H1 (cell line): ENCODE measurements around the gene ZBTB38. TPM values are rescaled to one million over a fixed set of nuclear protein-coding genes. Genes with fewer than 3 reads are reported as not detected.

ENCODE experiments used
- BRCA1 ChIP-seq: IDR thresholded peaks from 2 replicates; pipeline ENCODE4 v1.6.1; 2012; ENCODE audit warnings: low read depth, low read length, improper control_type of control experiment
- CREB1 ChIP-seq: IDR thresholded peaks from 2 replicates; pipeline ENCODE4 v1.6.1; 2012; ENCODE audit warnings: inconsistent platforms
- SRF ChIP-seq: IDR thresholded peaks from 2 replicates; pipeline ENCODE4 v1.6.1; 2011; ENCODE audit warnings: mild to moderate bottlenecking, low read depth, low read length, moderate library complexity
- TAF1 ChIP-seq: IDR thresholded peaks from 2 replicates; pipeline ENCODE4 v1.6.1; 2011; ENCODE audit warnings: mild to moderate bottlenecking, low read depth, low read length
- polyA plus RNA-seq, 7 experiments: library from polyadenylated mRNA; depleted of rRNA in 3 of 7; stranded (reverse) in 5 of 7; unstranded in 2 of 7; fragments of >200 nt in 5 of 7; fragments of 200-250 nt in 2 of 7; gene quantifications; 1 replicate in 5 of 7; 2 replicates in 1 of 7; 4 replicates in 1 of 7; pipeline versions ENCODE4 v1.2.1 to v1.2.3, GENCODE V29; 2011 to 2013; ENCODE audit warnings: missing spikeins in 2 of 7, mixed read lengths in 2 of 7
- total RNA-seq: library from RNA; stranded (reverse); fragmentation: NEBNext Ultra II Directional; extraction: Animal tissue kit (Norgen Biotek cat#: 25700); gene quantifications from 2 replicates; pipeline ENCODE4 v1.2.1, GENCODE V29; 2021
- TF ChIP-seq, protein P1 (sequence below): IDR thresholded peaks from 2 replicates; pipeline ENCODE4 v1.6.1; 2011; ENCODE audit warnings: low read length, improper control_type of control experiment
- TF ChIP-seq, protein P2 (sequence below): IDR thresholded peaks from 2 replicates; pipeline ENCODE4 v1.6.1; 2012; ENCODE audit warnings: inconsistent platforms

The ZBTB38 gene
- total and polyA plus RNA-seq, 2 of the 8 experiments (the other 6 are each of a cell fraction or from before 2014, with no cell fraction given), result 4.4 to 10.5 TPM

DNA sequence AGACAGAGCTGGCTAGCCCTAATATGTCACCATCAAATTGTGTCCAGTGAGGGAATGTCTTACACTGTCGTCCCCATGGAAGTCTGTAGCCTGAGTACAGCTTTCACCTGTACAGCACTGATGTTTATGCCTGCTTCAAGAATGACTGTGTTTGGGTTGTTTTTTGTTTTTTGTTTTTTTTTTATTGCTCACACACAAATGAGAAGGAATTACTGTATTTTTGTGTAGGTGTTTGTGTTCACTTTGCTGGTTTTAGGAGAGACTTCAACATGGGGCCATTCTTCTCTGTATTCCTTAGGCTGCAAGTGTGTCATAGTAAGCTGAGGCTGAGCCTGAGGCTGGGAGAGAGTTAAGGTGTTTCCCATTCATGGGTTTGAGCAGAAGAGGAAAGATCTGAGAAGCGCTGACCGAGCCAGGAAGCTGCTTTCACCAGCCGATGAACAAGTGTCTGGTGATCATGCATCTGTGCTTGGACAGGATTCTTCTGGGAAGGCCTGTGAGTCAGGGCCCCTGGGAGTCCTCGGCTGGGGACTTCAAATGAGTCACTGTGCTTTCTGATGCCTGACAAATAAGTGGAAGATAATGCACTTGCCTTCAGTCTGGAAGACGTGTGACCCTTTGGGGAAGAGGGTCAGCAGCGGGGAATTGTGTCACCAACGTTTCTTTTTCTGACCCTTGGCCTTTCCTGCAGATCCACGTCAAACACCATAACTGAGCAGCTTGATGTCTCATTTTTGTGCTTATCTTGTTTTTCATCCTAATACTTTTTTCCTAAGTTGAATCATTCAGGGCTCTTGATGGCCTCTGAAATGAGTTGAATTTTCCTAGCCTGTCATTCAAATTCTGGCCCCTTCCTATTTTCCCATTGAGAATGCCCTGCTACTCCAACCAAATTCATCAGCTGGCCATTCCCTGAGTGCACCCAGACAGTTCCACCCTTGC, 36.7 kb upstream of the ZBTB38 start (continued):
- TF ChIP-seq SRF (no peak), TAF1 (no peak), CREB1 (no peak), BRCA1 (no peak)
- TF ChIP-seq, protein P1, sequence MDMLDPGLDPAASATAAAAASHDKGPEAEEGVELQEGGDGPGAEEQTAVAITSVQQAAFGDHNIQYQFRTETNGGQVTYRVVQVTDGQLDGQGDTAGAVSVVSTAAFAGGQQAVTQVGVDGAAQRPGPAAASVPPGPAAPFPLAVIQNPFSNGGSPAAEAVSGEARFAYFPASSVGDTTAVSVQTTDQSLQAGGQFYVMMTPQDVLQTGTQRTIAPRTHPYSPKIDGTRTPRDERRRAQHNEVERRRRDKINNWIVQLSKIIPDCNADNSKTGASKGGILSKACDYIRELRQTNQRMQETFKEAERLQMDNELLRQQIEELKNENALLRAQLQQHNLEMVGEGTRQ, result no peak
- TF ChIP-seq, protein P2, sequence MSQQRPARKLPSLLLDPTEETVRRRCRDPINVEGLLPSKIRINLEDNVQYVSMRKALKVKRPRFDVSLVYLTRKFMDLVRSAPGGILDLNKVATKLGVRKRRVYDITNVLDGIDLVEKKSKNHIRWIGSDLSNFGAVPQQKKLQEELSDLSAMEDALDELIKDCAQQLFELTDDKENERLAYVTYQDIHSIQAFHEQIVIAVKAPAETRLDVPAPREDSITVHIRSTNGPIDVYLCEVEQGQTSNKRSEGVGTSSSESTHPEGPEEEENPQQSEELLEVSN, result no peak
